Adrenal gland (tissue), 12 donors: ENCODE measurements around the gene TARBP2. TPM values are rescaled to one million over a fixed set of nuclear protein-coding genes. Genes with fewer than 3 reads are reported as not detected.
A peak's percentile ranks its signal among the peaks of the same experiment; 100 is the strongest.

Experiments used
- DNase-seq, 7 donors: peaks; one replicate each; pipeline ENCODE4 v3.0.0-alpha.2; 2019 to 2020
- H3K27ac ChIP-seq, 5 donors: fragments of 200-600 bp; sonication (generic) in 4 of 5; 1 replicate in 3 of 5; 2 replicates in 2 of 5; pipeline versions ENCODE4 v1.5.1 to v1.8.0; 2016 to 2020; ENCODE audit warnings: mild to moderate bottlenecking in 1 of 5
- H3K27me3 ChIP-seq: fragments of 200-600 bp; 2 replicates; pipeline ENCODE4 v1.8.0; 2021
- H3K36me3 ChIP-seq, 2 donors: fragments of 200-600 bp; replicated peaks in 1 of 2; 1 replicate in 1 of 2; 2 replicates in 1 of 2; pipeline versions ENCODE4 v1.5.1 to v1.8.0; 2018 to 2022
- H3K4me1 ChIP-seq, 2 donors: fragments of 200-600 bp; replicated peaks in 1 of 2; 1 replicate in 1 of 2; 2 replicates in 1 of 2; pipeline versions ENCODE4 v1.5.1 to v1.8.0; 2018 to 2021
- H3K4me3 ChIP-seq, 4 donors: fragments of 200-600 bp; sonication (generic) in 3 of 4; one replicate each; pipeline ENCODE4 v1.5.1; 2016 to 2018
- H3K9me3 ChIP-seq, 3 donors: fragments of 200-600 bp; sonication (generic) in 1 of 3; replicated peaks in 1 of 3; 1 replicate in 2 of 3; 2 replicates in 1 of 3; pipeline versions ENCODE4 v1.5.1 to v1.8.0; 2016 to 2021
- CTCF ChIP-seq, 6 experiments: fragments of 450-650 bp in 4 of 6; fragments of 200-600 bp in 2 of 6; sonication (generic) in 1 of 6; IDR thresholded peaks; 1 replicate in 5 of 6; 2 replicates in 1 of 6; pipeline versions ENCODE4 v1.5.1 to v1.8.0; 2016 to 2021; ENCODE audit warnings: antibody characterized with exemption in 6 of 6, mild to moderate bottlenecking in 2 of 6, moderate library complexity in 1 of 6
- POLR2A ChIP-seq, 2 donors: fragments of 450-650 bp; IDR thresholded peaks; one replicate each; pipeline ENCODE4 v1.6.1; 2017; ENCODE audit warnings: antibody characterized with exemption in 2 of 2, mild to moderate bottlenecking in 2 of 2, moderate library complexity in 1 of 2
- WGBS, 4 donors: extraction: QIAGEN DNeasy Blood & Tissue Kit in 2 of 4; methylation state at CpG; one replicate each; pipeline versions ENCODE4 v1.1.5 to v1.1.7; 2013 to 2017; 5-methylcytosine and 5-hydroxymethylcytosine counted together
- intact Hi-C, 2 donors: fragments of 100-400 bp; cut with DNase I; formaldehyde crosslinking; loops; one replicate each; pipeline versions ENCODE4 v1.14.1 to v1.15.0; 2022 to 2023
- polyA plus RNA-seq, 3 donors: library from polyadenylated mRNA; stranded (reverse); fragments of 200-250 nt in 2 of 3; fragments of 350-450 nt in 1 of 3; fragmentation: Illumina TruSeq in 1 of 3; extraction: RNeasy Lipid Tissue Mini Kit (QIAGEN cat#74804) in 1 of 3; gene quantifications; one replicate each; pipeline ENCODE4 v1.2.3, GENCODE V29; 2013 to 2014
- total RNA-seq, 9 donors: library from RNA; depleted of rRNA in 4 of 9; stranded (reverse); fragments of >200 nt in 4 of 9; fragments of 120-200 nt in 1 of 9; fragmentation: NEBNext Ultra II Directional in 1 of 9; extraction: Animal tissue kit (Norgen Biotek cat#: 25700) in 1 of 9; gene quantifications; one replicate each; pipeline versions ENCODE4 v1.1.0 to v1.2.4, GENCODE V29; 2013 to 2023
- donor health status: healthy with polysubstance abuse.
- donor health status: Bipolar disorder and iron deficiency.
- donor health status: DM: yes; HTN: yes; CAD: no.
- donor health status: DM: no; HTN: no; CAD: no.
- donor health status: DM: no; HTN: no; CAD: no.
- donor health status: DM: yes; HTN: yes; CAD: no.

The TARBP2 gene
- total and polyA plus RNA-seq, 12 donors, result 14.9 to 72.9 (median 32.8) TPM

GRCh38 chr12:53506450-53506785 is 5.3 kb downstream of the TARBP2 start:
- Histone ChIP-seq H3K4me1 (peaks cover 14 to 37% of the 10 kb centered on the region in 2 donors), H3K4me3 (no peak overlapping the region), H3K27me3 (no peaks in the 10 kb centered on the region), H3K9me3 (no peaks in the 10 kb centered on the region), H3K36me3 (peaks cover 0 to 43% of the 10 kb centered on the region in 2 donors), H3K27ac (peak overlapping the region in 3 of 5 donors; percentile 74 to 90 (median 78))
- peak in 1 of 7 donors; percentile 52 for DNase-seq
- WGBS, 4 donors, result 24 to 36% (median 35%) methylated on average over 2 of the region's 2 CpGs; no CpG with 5 or more reads in 1 of the 4 donors
- TF ChIP-seq CTCF (IDR thresholded peaks at IDR 0.05) (no peak), POLR2A (IDR thresholded peaks at IDR 0.05) (no peak)
- intact Hi-C loops, result loop anchor here in 1 of 2 donors (5.0 to 10.0 kb wide), 2 partner anchors 154 to 182 kb away; partner anchors contain the start of gene AAAS

DNA sequence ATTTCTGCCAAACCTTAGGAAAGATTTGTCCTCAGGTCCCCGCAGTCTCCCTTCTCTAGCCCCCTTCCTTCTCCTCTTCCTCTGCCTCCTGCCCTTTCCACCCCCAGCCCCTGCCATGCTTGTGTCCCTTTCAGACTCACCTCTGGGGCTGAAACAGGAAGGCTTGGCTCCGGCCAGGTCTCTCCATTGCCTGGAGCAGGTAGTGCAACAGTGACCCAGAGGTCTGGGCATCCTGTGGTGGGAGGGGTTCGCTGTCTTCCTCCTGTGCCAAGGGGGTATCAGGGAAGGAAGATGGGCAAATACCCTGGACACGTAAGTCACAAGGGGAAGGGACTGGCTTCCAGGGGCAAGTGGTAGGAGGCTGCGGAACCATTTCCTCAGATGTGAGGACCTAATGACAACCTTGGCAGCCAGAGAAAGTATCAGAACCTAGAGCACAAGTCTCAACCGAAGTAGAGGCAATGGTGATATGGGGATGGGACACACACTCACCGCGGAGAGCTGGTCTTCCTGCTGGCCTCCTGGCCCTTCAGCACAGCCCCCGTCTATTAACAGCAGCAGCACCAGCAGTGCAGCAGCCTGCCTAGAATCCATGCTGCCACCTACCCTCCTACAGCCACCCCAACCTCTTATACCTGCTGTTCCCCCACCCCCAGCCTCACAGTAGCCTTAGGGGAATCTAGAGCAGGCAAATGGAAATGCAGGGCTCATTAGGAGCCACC is 6.0 kb downstream of the TARBP2 start, which contains the start of gene NPFF:
Gene NPFF (minus strand): TSS at position 604 of the 722 bp plus-strand sequence. CDS start 10 bp downstream, at position 594.
- 85 to 98% (median 88%) methylated on average over 6 to 9 of the region's 9 CpGs for whole genome bisulfite sequencing, 4 donors
- Histone ChIP-seq H3K4me3 (no peak within 1 kb of the TSS), H3K4me1 (peaks cover 8 to 31% of the 10 kb centered on the region in 2 donors), H3K36me3 (peaks cover 0 to 49% of the 10 kb centered on the region in 2 donors), H3K27ac (peak within 1 kb of the TSS in 3 of 5 donors; percentile 74 to 90 (median 78)), H3K27me3 (no peaks in the 10 kb centered on the region), H3K9me3 (no peaks in the 10 kb centered on the region)
- intact Hi-C loops, result loop anchor here in 1 of 2 donors (5.0 to 10.0 kb wide), 2 partner anchors 155 to 182 kb away; partner anchors contain the start of gene AAAS
- TF ChIP-seq POLR2A (IDR thresholded peaks at IDR 0.05) (no peak), CTCF (IDR thresholded peaks at IDR 0.05) (no peak)
- no peak for DNase-seq

DNA sequence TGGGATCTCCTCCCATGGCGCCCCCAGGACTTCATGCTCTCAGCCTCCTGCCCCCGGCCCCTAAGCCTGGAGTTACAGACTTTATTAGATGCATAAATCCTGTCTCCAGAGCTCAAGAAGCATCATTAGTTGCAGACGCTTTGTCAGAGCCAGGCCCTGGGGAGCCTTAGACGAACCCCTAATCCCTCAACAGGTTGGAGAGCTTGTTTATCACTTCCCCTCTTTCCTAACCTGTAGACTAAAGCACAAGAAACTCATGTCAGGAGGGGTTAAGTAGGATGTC is 6.5 kb downstream of the TARBP2 start:
- Histone ChIP-seq H3K36me3 (peaks cover 0 to 54% of the 10 kb centered on the region in 2 donors), H3K27ac (no peak overlapping the region), H3K4me1 (peaks cover 7 to 26% of the 10 kb centered on the region in 2 donors), H3K27me3 (no peaks in the 10 kb centered on the region), H3K9me3 (no peaks in the 10 kb centered on the region), H3K4me3 (no peak overlapping the region)
- intact Hi-C loops, result loop anchor here in 1 of 2 donors (5.0 to 10.0 kb wide), 2 partner anchors 155 to 183 kb away; partner anchors contain the start of gene AAAS
- no peak for TF ChIP-seq POLR2A (IDR thresholded peaks at IDR 0.05)
- no peak for TF ChIP-seq CTCF (IDR thresholded peaks at IDR 0.05)
- WGBS, 4 donors, result 71 to 85% (median 81%) methylated on average over 4 of the region's 4 CpGs
- no peak for DNase-seq

DNA sequence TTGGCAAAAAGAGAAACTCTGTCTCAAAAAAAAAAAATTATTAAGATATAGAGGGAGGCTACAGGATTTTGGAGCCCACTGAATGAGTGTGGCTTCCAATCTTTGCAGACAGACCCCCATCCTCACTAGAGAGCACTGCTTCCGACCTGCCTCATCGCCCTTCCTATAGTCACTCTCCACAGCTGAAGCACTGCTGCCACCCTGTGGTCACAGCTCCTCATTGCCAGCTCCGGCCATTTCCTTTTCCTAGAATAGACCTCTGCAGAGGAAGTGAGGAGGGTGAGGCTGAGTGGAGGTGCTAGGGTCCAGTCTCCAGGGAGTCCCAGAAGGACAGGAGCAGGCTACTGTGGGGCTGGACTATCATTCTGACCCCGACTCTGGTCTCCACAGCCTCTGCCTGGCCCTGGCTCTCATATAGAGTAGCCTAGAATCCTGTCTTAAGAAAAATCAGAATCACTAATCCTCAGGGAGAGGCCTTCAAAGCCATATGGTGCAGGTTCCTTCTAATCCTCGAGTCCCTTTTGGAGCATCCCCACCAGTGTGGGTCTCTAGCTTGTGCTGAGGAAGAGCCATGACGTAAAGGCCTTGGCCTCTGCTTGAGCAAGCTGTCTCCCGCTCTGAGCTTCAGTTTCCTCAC is 7.6 kb downstream of the TARBP2 start:
- intact Hi-C loops, result loop anchor here in 1 of 2 donors (5.0 to 10.0 kb wide), 2 partner anchors 156 to 184 kb away; partner anchors contain the start of gene AAAS
- no peak overlapping the region for H3K4me3 ChIP-seq
- H3K36me3 ChIP-seq, result peaks cover 0 to 65% of the 10 kb centered on the region in 2 donors
- 21 to 34% (median 27%) methylated on average over 6 to 7 of the region's 7 CpGs for WGBS, 4 donors
- peaks cover 7 to 19% of the 10 kb centered on the region in 2 donors for H3K4me1 ChIP-seq
- H3K9me3 ChIP-seq, result no peaks in the 10 kb centered on the region
- H3K27ac ChIP-seq, result peak overlapping the region in 2 of 5 donors; percentile 29 to 45
- H3K27me3 ChIP-seq, result no peaks in the 10 kb centered on the region
- DNase-seq, result peak; percentile 80 to 95 (median 86)
- TF ChIP-seq POLR2A (IDR thresholded peaks at IDR 0.05) (no peak), CTCF (IDR thresholded peaks at IDR 0.05) (peak; percentile 81 to 95 (median 92))
